Adipose tissue (tissue), 3 donors: ENCODE results near the gene MDN1. TPM values are rescaled to one million over a fixed set of nuclear protein-coding genes. Genes with fewer than 3 reads are reported as not detected.

Experiments used
- H3K27ac ChIP-seq: one replicate; pipeline ENCODE4 v1.5.1; 2013; ENCODE audit warnings: low read depth, low read length
- WGBS, 3 donors: extraction: QIAGEN DNeasy Blood & Tissue Kit; methylation state at CpG; one replicate each; pipeline ENCODE4 v1.1.7; 2013; 5-methylcytosine and 5-hydroxymethylcytosine counted together
- polyA plus RNA-seq, 3 donors: library from polyadenylated mRNA; stranded (reverse); fragments of 200-250 nt; gene quantifications; one replicate each; pipeline ENCODE4 v1.2.3, GENCODE V29; 2013
- donor health status: healthy with polysubstance abuse.
- donor health status: Bipolar disorder and iron deficiency.
- donor health status: healthy.

MDN1 gene
- polyA plus RNA-seq, 3 donors = 5.8 to 13.7 (median 8.9) TPM

DNA sequence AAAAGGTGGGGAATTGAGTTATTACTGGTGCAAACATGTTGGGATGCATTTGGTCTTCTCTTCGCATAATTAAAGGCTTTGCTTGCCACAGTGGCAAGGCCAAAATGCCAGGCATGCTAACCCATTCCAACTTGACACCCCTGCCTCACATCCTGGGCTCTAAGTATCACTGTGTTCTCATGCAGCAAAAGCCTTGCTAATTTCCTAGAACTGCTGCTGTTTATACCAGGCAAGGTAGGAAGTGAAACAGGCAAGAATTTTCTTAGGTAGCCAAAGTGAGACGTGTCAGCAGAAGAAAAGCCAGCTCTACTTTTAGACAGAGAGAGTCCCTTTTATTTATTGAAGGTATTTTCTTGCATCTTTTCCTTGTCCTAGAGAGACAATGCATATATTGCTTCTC is 222.2 kb downstream of the MDN1 start:
- WGBS, 3 donors = 47 to 98% (median 70%) methylated on average over 2 of the region's 2 CpGs
- no peak overlapping the region for H3K27ac ChIP-seq

DNA sequence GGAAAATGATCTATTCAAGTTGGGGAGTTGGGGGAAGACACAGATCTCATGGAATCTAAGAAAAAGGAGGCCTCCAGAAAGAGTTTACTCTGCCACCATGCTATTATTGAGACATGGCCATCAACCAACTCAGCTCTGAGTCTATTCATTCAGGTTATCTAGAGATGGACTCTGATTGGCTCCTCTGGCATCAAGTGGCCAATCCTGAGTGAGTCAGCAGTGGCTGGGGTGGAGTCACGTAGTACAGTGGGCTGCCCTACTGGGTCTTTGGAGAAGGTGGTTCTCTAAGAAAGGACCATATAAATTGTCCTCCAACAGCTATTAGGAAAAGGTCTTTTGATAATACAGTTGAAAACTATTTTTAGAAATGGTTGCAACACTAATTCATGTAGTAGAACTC is 223.1 kb downstream of the MDN1 start:
- no peak overlapping the region for H3K27ac ChIP-seq
- WGBS, 3 donors = 90 to 100% (median 93%) methylated on average over 1 of the region's 1 CpG

- WGBS, 3 donors = 73 to 92% (median 74%) methylated on average over 2 of the region's 2 CpGs
- H3K27ac ChIP-seq = no peak overlapping the region
Measured at GRCh38 chr6:89596056-89596455, 223.5 kb downstream of the MDN1 start.

Other genes with a start within 250 kb of the MDN1 start
- 10 to 100 TPM in 2 of 3 donors, 1 to 10 TPM in 1; 9.5 to 26.7 (median 13.8) TPM for gene LYRM2, start 181.0 kb downstream of the MDN1 start, polyA plus RNA-seq
- 1 to 10 TPM; 2.3 to 5.7 (median 3.2) TPM for gene CASP8AP2, start 10.1 kb upstream of the MDN1 start, polyA plus RNA-seq
- gene GJA10, start 74.7 kb upstream of the MDN1 start, polyA plus RNA-seq = not detected